Uterine smooth muscle cell (primary cell): ENCODE results near the gene ZCCHC17. TPM values are rescaled to one million over a fixed set of nuclear protein-coding genes. Genes with fewer than 3 reads are reported as not detected.

Experiments used
- total RNA-seq: library from RNA; depleted of rRNA; stranded (reverse); fragments of >200 nt; gene quantifications from 2 replicates; pipeline ENCODE4 v1.2.3, GENCODE V29; 2014

ZCCHC17 gene, protein sequence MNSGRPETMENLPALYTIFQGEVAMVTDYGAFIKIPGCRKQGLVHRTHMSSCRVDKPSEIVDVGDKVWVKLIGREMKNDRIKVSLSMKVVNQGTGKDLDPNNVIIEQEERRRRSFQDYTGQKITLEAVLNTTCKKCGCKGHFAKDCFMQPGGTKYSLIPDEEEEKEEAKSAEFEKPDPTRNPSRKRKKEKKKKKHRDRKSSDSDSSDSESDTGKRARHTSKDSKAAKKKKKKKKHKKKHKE
- total RNA-seq: 39.1 and 50.0 TPM in 2 replicates

GRCh38 chr1:31296486-31297276 lies at the start of gene ZCCHC17, which contains the start of gene SNRNP40:
Gene ZCCHC17 (plus strand): TSS chr1:31297032. CDS start chr1:31310099, 13,067 bp downstream.
Gene SNRNP40 (minus strand): TSS chr1:31296788. CDS start chr1:31296751, 37 bp downstream.

GRCh38 chr1:31373056-31373896 lies 76.4 kb downstream of the ZCCHC17 start, which contains the start of gene FABP3:
Gene FABP3 (minus strand): TSS chr1:31373076. CDS start chr1:31373014, 62 bp downstream.

GRCh38 chr1:31412732-31413404 lies 116.0 kb downstream of the ZCCHC17 start, which contains the start of gene SERINC2:
Gene SERINC2 (plus strand): TSS chr1:31413213. CDS start chr1:31413266, 53 bp downstream.

Other genes with a start within 250 kb of the ZCCHC17 start
- gene PUM1, start 231.3 kb upstream of the ZCCHC17 start, total RNA-seq: 50.9 and 67.5 TPM in 2 replicates
- not detected in 2 replicates for gene NKAIN1, start 57.1 kb upstream of the ZCCHC17 start, total RNA-seq
- 94.6 and 164 TPM in 2 replicates for gene SNRNP40, start 244 bp upstream of the ZCCHC17 start, total RNA-seq
- 52.1 and 186 TPM in 2 replicates for gene FABP3, start 76.0 kb downstream of the ZCCHC17 start, total RNA-seq
- gene SERINC2, start 116.2 kb downstream of the ZCCHC17 start, total RNA-seq: 7.6 and 8.4 TPM in 2 replicates